ENCODE data around the gene CDADC1.
"Not testable (repeated sequence)": the region's sequence is repeated elsewhere in the genome, so short reads cannot be mapped to it uniquely, and the experiment has no call there.

The CDADC1 gene

DNA sequence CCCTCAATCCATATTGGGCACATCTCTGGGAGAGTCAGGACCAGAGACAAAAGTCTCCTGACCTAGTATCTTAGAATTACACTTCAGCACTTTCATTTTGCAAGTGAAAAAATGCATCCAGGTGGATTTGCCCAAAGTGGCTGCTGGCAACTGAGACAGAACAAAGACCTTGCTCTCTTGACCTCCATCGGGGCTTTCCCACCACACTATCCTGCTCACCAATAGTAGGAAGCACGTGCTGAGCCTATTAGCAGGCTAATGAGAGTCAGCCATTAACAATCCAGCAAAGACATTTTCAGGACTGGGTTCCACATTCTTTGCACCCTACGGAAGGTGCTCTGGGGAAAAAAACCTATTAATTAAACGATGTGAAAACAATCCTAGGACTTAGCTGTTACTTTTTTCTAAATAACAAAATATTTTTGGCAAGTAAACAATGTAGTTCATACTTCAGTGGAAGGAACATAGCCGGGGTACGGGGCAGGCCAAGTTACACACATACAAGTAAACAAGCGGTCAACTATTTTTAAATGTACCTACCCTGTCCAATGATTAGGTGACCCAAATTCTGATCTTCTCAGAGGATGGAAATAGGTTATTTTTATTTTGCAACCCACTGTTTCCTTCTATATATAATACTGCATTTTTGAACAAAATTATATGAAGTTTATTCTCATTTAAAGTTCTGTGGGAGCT lies 78.6 kb downstream of the CDADC1 start:
- no peak for DNase-seq (ENCODE audit: low read depth in 1 of 2, low spot score in 1 of 2)
- H3K27ac ChIP-seq (replicated peaks) = no peak overlapping the region
- no peaks in the 10 kb centered on the region for H3K27me3 ChIP-seq (ENCODE audit: insufficient read depth, poor library complexity, severe bottlenecking)
- no peak for TF ChIP-seq GABPA (IDR thresholded peaks at IDR 0.05; ENCODE audit: low read depth)
- TF ChIP-seq, protein P1, sequence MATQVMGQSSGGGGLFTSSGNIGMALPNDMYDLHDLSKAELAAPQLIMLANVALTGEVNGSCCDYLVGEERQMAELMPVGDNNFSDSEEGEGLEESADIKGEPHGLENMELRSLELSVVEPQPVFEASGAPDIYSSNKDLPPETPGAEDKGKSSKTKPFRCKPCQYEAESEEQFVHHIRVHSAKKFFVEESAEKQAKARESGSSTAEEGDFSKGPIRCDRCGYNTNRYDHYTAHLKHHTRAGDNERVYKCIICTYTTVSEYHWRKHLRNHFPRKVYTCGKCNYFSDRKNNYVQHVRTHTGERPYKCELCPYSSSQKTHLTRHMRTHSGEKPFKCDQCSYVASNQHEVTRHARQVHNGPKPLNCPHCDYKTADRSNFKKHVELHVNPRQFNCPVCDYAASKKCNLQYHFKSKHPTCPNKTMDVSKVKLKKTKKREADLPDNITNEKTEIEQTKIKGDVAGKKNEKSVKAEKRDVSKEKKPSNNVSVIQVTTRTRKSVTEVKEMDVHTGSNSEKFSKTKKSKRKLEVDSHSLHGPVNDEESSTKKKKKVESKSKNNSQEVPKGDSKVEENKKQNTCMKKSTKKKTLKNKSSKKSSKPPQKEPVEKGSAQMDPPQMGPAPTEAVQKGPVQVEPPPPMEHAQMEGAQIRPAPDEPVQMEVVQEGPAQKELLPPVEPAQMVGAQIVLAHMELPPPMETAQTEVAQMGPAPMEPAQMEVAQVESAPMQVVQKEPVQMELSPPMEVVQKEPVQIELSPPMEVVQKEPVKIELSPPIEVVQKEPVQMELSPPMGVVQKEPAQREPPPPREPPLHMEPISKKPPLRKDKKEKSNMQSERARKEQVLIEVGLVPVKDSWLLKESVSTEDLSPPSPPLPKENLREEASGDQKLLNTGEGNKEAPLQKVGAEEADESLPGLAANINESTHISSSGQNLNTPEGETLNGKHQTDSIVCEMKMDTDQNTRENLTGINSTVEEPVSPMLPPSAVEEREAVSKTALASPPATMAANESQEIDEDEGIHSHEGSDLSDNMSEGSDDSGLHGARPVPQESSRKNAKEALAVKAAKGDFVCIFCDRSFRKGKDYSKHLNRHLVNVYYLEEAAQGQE (IDR thresholded peaks at IDR 0.05; ENCODE audit: insufficient replicate concordance, low read depth) = no peak
- no peak for TF ChIP-seq POLR2AphosphoS5 (IDR thresholded peaks at IDR 0.05; ENCODE audit: low read depth)
- TF ChIP-seq SPI1 (IDR thresholded peaks at IDR 0.05; ENCODE audit: borderline replicate concordance, low read depth) = no peak
- TF ChIP-seq, protein P2, sequence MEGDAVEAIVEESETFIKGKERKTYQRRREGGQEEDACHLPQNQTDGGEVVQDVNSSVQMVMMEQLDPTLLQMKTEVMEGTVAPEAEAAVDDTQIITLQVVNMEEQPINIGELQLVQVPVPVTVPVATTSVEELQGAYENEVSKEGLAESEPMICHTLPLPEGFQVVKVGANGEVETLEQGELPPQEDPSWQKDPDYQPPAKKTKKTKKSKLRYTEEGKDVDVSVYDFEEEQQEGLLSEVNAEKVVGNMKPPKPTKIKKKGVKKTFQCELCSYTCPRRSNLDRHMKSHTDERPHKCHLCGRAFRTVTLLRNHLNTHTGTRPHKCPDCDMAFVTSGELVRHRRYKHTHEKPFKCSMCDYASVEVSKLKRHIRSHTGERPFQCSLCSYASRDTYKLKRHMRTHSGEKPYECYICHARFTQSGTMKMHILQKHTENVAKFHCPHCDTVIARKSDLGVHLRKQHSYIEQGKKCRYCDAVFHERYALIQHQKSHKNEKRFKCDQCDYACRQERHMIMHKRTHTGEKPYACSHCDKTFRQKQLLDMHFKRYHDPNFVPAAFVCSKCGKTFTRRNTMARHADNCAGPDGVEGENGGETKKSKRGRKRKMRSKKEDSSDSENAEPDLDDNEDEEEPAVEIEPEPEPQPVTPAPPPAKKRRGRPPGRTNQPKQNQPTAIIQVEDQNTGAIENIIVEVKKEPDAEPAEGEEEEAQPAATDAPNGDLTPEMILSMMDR (IDR thresholded peaks at IDR 0.05; ENCODE audit: insufficient read depth, low read length) = no peak
- no peak overlapping the region for H3K4me3 ChIP-seq (replicated peaks; ENCODE audit: insufficient read depth, low read length)

DNA sequence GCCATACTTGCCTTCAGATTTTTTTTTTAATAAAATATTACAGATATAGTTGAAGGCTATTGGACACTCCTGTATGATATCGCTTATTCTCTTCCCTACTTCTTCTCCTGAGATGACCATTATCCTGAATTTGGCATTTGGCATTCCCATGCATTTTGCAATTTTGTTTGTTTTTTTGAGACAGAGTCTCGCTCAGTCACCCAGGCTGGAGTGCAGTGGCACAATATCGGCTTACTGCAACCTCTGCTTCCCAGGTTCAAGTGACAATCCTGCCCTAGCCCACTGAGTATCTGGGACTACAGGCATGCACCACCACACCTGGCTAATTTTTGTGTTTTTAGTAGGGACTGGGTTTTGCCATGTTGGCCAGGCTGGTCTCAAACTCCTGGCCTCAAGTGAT lies 79.4 kb downstream of the CDADC1 start:
- H3K27ac ChIP-seq (replicated peaks); H3K4me3 ChIP-seq (replicated peaks; ENCODE audit: insufficient read depth, low read length); DNase-seq (ENCODE audit: low read depth in 1 of 2, low spot score in 1 of 2); H3K27me3 ChIP-seq (ENCODE audit: insufficient read depth, poor library complexity, severe bottlenecking): not testable (repeated sequence)

DNA sequence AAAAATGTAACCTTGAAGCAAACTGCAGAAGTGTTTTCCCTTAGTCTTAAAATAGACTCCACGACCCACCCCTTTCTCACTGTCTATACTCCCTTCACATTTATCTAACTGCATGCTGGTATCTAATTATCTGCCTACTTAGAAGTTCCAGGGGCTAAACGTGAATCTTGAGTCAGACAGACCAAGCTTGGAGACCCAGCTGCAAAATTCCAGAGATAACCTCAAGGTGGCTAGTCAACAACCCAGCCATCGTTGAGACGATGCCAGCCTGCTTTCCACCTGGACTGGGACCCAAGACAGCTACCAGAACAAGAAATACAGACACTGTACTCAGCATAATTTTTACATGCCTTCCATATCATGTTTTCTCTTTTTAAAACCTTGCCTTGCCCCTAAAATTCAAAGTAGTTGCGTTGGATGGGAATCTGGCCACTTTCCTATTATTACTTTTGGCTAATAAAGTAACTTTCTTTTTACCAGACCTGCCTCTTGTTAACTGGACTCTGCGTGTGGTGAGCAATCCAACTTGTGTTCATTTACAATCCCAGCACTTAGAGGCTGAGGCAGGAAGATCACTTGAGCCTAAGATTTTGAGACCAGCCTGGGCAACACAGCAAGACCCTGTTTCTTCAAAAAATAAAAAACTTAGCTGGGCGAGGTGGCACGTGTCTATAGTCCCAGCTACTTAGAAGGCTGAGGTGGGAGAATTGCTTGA lies 82.3 kb downstream of the CDADC1 start:
- no peak for DNase-seq (ENCODE audit: low read depth in 1 of 2, low spot score in 1 of 2)
- H3K4me3 ChIP-seq (replicated peaks; ENCODE audit: insufficient read depth, low read length) = no peak overlapping the region
- H3K27me3 ChIP-seq (ENCODE audit: insufficient read depth, poor library complexity, severe bottlenecking) = no peaks in the 10 kb centered on the region
- no peak overlapping the region for H3K27ac ChIP-seq (replicated peaks)
- no peak for TF ChIP-seq SPI1 (IDR thresholded peaks at IDR 0.05; ENCODE audit: borderline replicate concordance, low read depth)
- TF ChIP-seq POLR2AphosphoS5 (IDR thresholded peaks at IDR 0.05; ENCODE audit: low read depth) = no peak
- TF ChIP-seq, protein P2 (IDR thresholded peaks at IDR 0.05; ENCODE audit: insufficient read depth, low read length) = no peak
- TF ChIP-seq, protein P1 (IDR thresholded peaks at IDR 0.05; ENCODE audit: insufficient replicate concordance, low read depth) = no peak
- TF ChIP-seq GABPA (IDR thresholded peaks at IDR 0.05; ENCODE audit: low read depth) = no peak

DNA sequence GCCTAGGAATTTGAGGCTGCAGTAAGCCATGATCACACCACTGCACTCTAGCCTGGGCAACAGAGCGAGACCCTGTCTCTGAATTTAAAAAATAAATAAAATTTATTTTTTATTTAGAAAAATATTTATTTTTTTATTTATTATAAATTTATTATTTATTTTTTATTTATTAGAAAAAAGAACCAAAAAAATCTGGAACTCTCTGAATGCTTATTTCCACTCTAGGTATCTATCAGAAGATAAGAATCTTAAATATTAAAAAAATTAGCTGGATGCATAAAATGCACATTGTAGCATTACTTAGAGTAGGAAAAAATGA lies 82.8 kb downstream of the CDADC1 start:
- no peak overlapping the region for H3K4me3 ChIP-seq (replicated peaks; ENCODE audit: insufficient read depth, low read length)
- TF ChIP-seq SPI1 (IDR thresholded peaks at IDR 0.05; ENCODE audit: borderline replicate concordance, low read depth) = no peak
- no peak for TF ChIP-seq GABPA (IDR thresholded peaks at IDR 0.05; ENCODE audit: low read depth)
- TF ChIP-seq, protein P2 (IDR thresholded peaks at IDR 0.05; ENCODE audit: insufficient read depth, low read length) = no peak
- TF ChIP-seq, protein P1 (IDR thresholded peaks at IDR 0.05; ENCODE audit: insufficient replicate concordance, low read depth) = no peak
- TF ChIP-seq POLR2AphosphoS5 (IDR thresholded peaks at IDR 0.05; ENCODE audit: low read depth) = no peak
- no peaks in the 10 kb centered on the region for H3K27me3 ChIP-seq (ENCODE audit: insufficient read depth, poor library complexity, severe bottlenecking)
- DNase-seq (ENCODE audit: low read depth in 1 of 2, low spot score in 1 of 2) = no peak
- H3K27ac ChIP-seq (replicated peaks) = no peak overlapping the region
